ENCODE data around the gene MOV10L1.

MOV10L1 gene

GRCh38 chr22:50058906-50059880 lies 30.6 kb upstream of the MOV10L1 start:
- DNase-seq (ENCODE audit: low spot score): no peak

- no peak for DNase-seq (ENCODE audit: low spot score)
Observed at GRCh38 chr22:50059881-50060262, 29.9 kb upstream of the MOV10L1 start.

DNA sequence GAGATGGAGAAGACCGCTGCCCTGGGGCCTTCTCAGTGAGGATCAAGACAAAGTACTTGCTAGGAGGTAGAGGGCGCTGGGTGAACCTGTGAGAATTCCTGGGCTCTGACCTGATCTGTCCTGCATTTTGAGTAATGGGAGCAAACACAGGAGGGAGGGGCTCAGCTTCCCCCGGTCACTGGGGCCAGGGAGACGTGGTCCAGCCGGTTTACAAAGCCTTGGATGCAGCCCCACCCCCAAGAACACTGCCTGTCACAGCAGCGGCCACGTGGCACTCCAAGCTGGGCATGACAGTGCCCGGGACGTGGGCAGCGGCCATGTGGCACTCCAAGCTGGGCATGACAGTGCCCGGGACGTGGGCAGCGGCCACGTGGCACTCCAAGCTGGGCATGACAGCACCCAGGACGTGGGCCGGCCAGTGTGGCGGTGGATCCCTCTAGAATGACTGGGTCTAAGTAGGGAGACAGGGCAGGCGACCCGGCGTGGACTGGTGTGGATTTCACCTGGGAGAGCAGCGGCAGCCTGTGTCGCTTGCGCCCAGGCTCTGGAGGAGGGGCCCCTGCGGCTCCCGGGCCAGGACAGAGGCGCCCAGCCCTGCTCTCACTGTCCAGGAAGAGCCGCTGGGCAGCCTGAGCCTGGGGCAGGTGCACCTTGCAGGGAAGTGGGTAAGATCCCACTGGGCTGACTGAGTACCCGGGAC lies 29.2 kb upstream of the MOV10L1 start:
- no peak for DNase-seq (ENCODE audit: low spot score)

DNA sequence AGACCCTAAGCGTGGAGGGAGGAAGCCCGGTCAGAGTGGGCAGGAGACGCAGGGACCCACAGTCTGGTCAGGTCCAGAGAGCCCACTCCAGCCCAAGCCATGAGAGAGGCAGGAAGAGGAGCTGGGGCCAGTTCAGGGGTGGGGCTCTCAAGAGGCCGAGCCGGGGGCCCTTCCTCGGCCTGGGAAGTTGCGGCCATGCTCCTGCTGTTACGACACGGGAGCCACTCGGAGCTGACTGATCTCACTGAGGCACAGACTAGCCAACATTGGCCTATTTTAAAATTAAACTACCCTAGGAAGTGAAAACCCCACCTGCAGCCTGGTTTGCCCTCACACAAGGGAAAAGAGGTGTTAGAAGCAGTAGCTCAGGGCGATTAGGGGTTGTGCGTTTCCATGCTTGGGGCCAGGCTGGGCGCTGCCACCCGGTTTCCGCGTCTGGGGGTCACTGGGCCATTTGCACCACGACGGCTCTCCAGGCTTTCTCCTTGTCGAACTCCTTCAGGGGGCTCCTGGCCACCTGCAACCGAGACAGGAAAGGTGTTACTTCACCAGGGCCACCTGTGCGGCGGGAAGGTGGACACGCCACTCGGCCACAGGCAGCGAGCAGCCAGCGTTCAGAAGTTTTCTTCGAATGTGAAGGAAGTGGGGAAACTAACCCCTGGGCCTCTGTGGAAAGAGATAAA lies 28.5 kb upstream of the MOV10L1 start:
- DNase-seq (ENCODE audit: low spot score): no peak

DNA sequence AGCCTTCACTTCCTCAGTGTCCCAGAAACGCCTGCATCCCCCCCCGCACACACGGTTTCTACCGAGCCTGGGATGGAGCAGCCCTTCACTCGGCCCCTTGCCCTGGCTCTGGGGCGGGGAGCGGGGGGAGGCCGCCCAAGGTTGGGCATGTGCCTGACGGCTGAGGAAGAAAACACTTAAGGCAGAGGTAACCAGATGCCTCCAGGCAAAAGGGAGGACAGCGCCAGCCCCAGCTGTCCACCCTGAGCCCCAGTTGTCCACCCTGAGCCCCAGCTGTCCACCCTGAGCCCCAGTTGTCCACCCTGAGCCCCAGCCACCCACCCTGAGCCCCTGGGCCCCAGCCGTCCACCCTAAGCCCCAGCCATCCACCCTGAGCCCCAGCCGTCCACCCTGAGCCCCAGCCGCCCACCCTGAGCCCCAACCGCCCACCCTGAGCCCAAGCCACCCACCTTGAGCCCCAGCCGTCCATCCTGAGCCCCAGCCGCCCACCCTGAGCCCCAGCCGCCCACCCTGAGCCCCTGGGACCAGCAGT lies 27.9 kb upstream of the MOV10L1 start:
- DNase-seq (ENCODE audit: low spot score): no peak

DNA sequence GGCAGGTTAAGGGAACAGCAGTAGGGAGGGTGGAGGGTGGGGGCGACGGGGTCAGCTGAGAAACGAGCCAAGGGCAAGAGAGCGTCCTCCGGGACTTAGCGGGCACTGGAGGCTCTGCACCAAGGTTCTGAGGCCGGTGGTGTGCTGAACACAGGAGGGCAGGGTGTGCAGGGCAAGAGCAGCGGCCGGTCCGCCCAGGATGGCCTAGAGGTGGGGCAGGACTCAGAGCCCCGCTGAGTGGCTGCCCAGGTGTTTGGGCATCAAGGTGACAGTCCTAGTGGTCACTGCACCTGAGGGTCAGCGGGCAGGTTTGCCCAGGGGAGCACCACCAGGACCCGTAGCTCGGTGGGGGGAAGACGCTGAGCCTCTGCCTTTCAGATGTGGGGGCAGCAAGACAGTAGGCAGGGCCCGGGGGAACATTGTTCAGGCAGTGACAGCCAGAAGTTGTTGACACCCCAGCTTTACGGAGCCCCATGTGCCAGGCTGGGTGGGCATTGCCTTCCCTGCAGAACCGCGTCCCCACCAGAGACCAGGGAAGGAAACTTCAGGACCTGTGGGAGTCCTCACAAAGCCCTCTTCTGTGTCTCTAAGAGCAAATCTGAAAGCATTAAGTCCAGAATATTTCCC lies 27.2 kb upstream of the MOV10L1 start:
- no peak for DNase-seq (ENCODE audit: low spot score)

- no peak for DNase-seq (ENCODE audit: low spot score)
Observed at GRCh38 chr22:50063589-50064393, 26.0 kb upstream of the MOV10L1 start.

- no peak for DNase-seq (ENCODE audit: low spot score)
Observed at GRCh38 chr22:50064453-50064852, 25.4 kb upstream of the MOV10L1 start.

- no peak for DNase-seq (ENCODE audit: low spot score)
Observed at GRCh38 chr22:50067244-50067643, 22.6 kb upstream of the MOV10L1 start.

DNA sequence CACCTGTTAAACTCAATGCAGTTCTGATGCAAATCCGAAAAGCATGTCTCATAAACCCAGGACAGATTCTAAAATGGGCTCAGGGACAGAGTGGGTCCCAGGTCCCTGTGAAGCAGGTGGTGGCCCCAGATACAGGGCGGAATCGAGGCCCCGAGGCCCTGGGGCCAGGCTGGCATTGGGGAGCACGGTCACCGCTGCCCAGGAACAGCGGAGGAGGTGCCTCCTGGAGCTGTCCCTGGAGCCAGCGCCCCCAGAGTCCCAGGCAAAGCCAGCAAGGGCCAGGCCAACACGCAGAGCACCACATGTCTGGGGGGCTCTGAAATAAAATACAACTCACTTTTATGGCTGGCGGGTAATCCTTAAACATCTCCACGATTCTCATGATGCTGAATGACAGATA lies 21.7 kb upstream of the MOV10L1 start:
- DNase-seq (ENCODE audit: low spot score): no peak

DNA sequence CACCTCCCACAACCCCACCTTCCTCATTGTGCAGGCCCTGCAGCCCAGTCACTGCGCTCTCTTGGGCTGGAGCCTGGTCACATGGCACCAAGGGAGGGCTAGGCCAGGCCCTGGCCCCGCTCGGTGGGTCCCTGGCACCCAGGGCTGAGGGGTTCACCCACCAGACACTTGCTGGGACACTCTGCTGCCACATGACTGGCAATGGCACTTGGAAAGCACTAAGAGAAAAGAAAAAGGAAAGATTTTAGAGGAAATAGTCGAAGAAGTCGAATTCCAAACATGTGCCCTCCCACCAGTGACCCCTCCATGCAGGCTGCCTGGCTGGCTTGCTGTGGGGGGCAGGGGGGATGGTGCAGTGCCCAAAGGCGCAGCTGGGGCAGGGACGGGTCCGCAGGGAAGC lies 19.4 kb upstream of the MOV10L1 start:
- no peak for DNase-seq (ENCODE audit: low spot score)

DNA sequence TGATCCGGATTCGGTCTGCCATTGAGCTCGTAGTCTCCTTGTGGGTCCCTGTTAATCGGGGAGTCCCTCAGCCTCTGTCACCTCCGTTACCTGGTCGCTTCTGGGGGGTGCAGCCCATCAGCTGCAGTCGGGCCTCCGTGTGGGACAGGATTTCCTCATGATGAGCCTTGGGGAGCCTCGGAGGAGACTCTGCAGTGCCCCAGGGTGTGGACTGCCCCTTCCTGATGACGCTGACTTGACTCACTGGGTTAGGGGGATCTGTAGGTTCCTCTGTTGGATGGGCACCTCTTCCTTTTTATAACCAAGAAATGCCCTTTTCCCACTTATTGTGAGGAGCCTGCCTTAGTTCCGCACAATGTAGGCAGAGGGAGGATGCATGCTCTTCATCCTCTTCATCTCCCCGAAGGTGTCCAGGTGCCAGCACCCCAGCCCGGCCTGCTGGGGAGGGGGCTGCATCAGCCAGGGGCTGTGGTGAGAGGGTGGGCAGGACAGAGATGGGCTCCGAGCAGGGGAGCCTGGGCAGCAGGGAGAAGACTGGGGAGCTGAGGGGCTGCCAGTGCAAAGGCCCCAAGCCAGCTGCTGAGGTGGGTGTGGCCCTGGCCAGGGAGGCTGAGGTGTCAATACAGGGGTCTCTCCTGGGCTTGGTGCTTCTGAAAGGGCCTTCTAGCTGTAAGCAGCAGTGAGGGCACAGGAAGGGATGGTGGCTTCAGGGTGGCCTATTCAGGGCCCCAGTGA lies 18.2 kb upstream of the MOV10L1 start:
- no peak for DNase-seq (ENCODE audit: low spot score)

DNA sequence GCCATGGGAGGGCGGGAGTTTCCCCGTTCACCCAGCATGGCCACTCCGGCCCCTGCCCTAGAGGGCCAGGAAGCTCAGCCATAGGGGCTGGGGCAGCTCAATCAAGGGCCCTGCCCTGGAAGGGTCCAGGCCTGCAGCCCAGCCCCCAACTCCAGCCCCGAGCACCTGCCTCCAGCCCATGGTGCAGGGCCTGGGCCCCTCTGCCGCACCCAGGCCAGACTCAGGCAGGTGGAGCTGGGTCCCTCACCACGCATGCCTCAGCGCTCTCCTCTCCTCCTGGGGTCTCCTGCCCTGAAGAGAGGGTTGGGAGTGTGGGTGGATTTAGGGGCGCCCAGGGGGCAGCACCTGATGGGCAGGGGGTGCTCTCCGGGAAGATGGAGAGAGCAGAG lies 17.6 kb upstream of the MOV10L1 start:
- DNase-seq (ENCODE audit: low spot score): no peak

- no peak for DNase-seq (ENCODE audit: low spot score)
Observed at GRCh38 chr22:50072714-50073538, 16.9 kb upstream of the MOV10L1 start.

GRCh38 chr22:50074056-50074455 lies 15.8 kb upstream of the MOV10L1 start:
- DNase-seq (ENCODE audit: low spot score): no peak

- DNase-seq (ENCODE audit: low spot score): no peak
Observed at GRCh38 chr22:50074551-50075530, 15.0 kb upstream of the MOV10L1 start.

GRCh38 chr22:50076646-50077535 lies 12.9 kb upstream of the MOV10L1 start:
- DNase-seq (ENCODE audit: low spot score): no peak
